HEK293 (cell line): ENCODE results near the gene IGFBP4.

Experiments
- CTCF ChIP-seq: fragments of 450-650 bp; formaldehyde crosslinking; IDR thresholded peaks from 2 replicates; pipeline ENCODE4 v1.5.1; 2016; ENCODE audit warnings: missing biosample characterization, missing genetic modification characterization
- ZNF239 ChIP-seq: fragments of 450-650 bp; formaldehyde crosslinking; IDR thresholded peaks from 2 replicates; pipeline ENCODE4 v1.5.1; 2016; ENCODE audit warnings: missing biosample characterization, missing genetic modification characterization

GRCh38 chr17:40431231-40431602 lies 12.0 kb upstream of the IGFBP4 start:
- no peak for TF ChIP-seq ZNF239
- no peak for TF ChIP-seq CTCF (tag by site-specific recombination)
